GM21381 (cell line): ENCODE results near the gene GPR142.

ENCODE experiments used
- ATAC-seq: cut with Tn5 transposase; IDR thresholded peaks from one replicate; pipeline ENCODE4 v1.9.1; 2021; ENCODE audit warnings: mild to moderate bottlenecking, moderate library complexity; ENCODE audit not compliant: unreplicated experiment

GPR142 gene

GRCh38 chr17:74344658-74345057, 22.6 kb upstream of the GPR142 start:
- ATAC-seq = no peak

- no peak for ATAC-seq
These were observed 21.7 kb upstream of the GPR142 start for GRCh38 chr17:74345433-74346241.

GRCh38 chr17:74347646-74348045, 19.7 kb upstream of the GPR142 start:
- ATAC-seq = no peak

- no peak for ATAC-seq
These were observed 18.2 kb upstream of the GPR142 start for GRCh38 chr17:74349120-74349519.

GRCh38 chr17:74350486-74350885, 16.8 kb upstream of the GPR142 start:
- no peak for ATAC-seq

DNA sequence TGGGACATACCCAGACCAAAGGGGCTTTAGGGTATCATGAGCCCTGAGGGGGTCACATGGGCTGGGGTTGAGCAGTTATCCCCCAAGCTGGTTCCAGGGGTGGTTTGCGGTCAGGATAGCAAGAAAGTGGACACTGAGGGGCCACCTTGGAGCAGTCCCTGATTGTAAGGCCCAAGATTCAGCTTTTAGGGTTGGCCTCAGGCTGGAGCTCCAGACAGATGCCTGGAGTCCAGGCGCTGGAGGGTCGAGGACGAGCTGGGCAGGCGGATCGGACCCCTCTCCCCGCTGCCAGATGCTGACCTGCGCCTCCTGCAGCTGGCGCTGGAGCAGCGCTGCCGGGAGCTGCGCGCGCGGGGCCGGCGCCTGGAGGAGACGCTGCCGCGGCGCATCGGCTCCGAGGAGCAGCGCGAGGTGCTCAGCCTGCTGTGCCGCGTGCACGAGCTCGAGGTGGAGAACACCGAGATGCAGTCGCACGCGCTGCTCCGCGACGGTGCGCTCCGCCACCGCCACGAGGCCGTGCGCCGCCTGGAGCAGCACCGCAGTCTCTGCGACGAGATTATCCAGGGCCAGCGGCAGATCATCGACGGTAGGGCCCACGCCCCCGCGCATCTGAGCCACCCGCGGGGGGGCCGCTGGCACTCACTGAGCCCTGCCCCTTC, 15.6 kb upstream of the GPR142 start:
- no peak for ATAC-seq

GRCh38 chr17:74353446-74354060, 13.8 kb upstream of the GPR142 start:
- ATAC-seq = no peak

- ATAC-seq = no peak
These were observed 13.2 kb upstream of the GPR142 start for GRCh38 chr17:74354123-74354522.

- no peak for ATAC-seq
These were observed 12.7 kb upstream of the GPR142 start for GRCh38 chr17:74354561-74354960.

DNA sequence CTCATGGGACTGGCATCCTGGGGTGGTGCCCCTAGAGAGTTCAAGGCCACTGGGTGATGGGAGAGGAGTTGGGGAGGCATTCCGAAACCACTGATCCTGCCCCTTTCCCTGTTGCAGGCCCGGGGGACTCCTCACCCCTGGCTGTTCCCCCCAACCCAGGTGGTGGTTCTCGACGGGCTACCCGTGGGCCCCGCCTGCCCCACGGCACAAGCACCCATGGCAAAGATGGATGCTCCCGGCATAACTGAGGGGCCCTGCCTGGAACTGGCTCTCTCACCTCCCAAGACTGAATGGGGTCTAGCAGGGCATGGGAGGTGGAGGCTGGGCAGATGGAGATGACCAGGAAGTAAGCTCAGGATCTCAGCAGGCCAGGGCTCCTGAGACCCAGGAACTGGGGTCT, 12.2 kb upstream of the GPR142 start:
- no peak for ATAC-seq

DNA sequence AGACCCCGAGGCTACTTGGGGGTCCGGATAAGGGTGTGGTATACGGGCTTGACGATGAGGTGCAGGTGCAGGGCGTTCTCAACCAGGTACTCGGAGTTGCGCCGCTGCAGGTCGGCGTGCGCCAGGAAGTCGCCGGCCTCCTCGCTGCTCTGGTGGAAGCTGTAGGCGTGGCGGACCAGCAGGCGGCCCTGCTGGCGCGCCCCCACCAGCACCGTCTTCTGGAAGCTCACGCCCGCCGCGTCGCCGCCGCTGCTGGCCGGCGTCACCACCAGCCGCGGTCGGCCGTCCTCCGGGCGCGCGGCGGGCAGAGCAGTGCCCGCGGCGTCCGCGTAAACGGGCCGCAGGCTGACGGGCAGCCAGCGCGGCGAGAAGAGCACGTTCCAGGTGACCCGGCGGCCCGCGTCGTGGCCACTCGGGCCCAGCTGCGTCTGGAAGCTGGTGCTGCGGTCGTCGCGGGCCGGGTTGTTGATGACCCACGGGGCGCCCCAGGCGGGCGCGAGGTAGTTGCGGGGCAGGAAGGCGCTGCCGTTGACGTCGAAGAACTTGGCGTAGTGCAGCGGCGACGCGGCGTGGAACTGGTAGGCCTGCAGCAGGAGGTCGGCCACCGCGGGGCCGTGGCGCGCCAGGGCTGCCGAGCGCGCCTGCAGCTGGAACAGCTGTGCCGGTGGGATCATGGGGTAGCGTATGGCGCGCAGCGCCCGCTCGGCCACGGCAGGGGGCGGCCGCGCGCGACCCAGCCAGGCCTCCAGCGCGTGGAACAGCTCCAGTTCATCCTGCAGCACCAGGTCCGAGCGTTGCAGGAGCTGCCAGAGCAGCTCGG, 10.4 kb upstream of the GPR142 start:
- ATAC-seq = no peak

GRCh38 chr17:74357466-74357809, 9.9 kb upstream of the GPR142 start:
- no peak for ATAC-seq

DNA sequence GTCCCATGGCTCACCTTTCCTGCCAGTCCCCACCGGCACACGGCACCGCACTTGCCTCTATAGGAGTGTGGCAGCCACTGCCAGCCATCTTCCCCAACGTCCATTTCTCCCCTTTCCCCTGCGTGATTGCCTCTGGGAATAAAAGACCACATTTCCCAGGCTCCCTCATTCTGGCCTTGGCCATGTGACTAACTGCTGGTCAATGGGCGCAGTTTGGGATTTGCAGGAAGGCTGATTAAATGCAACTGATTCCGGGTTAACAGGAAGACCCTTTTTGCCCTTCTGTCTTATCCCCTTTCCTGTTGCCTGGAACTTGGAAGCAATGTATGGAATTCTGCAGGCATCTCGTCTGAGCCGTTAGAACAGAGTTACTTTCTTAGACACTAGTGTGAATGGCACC, 8.6 kb upstream of the GPR142 start:
- no peak for ATAC-seq

DNA sequence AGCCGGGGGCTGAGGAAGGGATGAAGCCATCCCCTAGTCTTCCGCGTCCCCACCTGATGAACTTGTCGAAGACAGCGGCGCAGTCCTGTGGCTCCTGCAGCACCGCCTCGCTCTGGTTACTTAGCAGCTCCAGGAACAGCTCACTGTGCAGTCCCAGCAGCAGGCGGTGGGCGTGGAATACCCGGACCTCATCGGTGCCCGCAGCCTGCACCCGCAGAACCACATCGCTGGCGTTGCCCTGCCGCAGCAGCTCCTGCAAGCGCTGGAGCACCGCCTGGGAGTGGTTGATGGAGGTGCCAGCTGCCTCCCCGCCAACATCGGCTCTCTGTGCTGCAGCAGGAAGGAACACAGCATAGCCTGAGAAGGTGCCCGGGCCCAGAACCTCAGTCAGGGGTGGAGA, 7.4 kb upstream of the GPR142 start:
- ATAC-seq = no peak

- ATAC-seq = no peak
These were observed 6.4 kb upstream of the GPR142 start for GRCh38 chr17:74360899-74361229.

- ATAC-seq = no peak
These were observed 5.9 kb upstream of the GPR142 start, which contains the start of gene BTBD17 for GRCh38 chr17:74361230-74362068. BTBD17 (minus strand) TSS chr17:74361868; CDS start chr17:74361819, 49 bp downstream.

- ATAC-seq = no peak
These were observed 5.3 kb upstream of the GPR142 start for GRCh38 chr17:74362069-74362405.

- ATAC-seq = no peak
These were observed 4.4 kb upstream of the GPR142 start for GRCh38 chr17:74362810-74363498.

GRCh38 chr17:74368341-74369081, 1.2 kb downstream of the GPR142 start:
- ATAC-seq = no peak
